H1 (cell line): ENCODE data around the gene PAK6. TPM values are rescaled to one million over a fixed set of nuclear protein-coding genes. Genes with fewer than 3 reads are reported as not detected.

Experiments used
- CHD7 ChIP-seq: fragments of 300-600 bp; sonication (generic); IDR thresholded peaks from 2 replicates; pipeline ENCODE4 v1.7.1; 2012; ENCODE audit warnings: low read length, moderate library complexity, mild to moderate bottlenecking, inconsistent platforms; ENCODE audit not compliant: insufficient replicate concordance
- MAFK ChIP-seq: IDR thresholded peaks from 2 replicates; pipeline ENCODE4 v1.6.1; 2012; ENCODE audit warnings: low read depth, mild to moderate bottlenecking, improper control_type of control experiment, low read length
- SIRT6 ChIP-seq: IDR thresholded peaks from one replicate; pipeline ENCODE4 v1.7.1; 2012; ENCODE audit warnings: low read length, inconsistent platforms
- polyA plus RNA-seq, 7 experiments: library from polyadenylated mRNA; depleted of rRNA in 3 of 7; stranded (reverse) in 5 of 7; unstranded in 2 of 7; fragments of >200 nt in 5 of 7; fragments of 200-250 nt in 2 of 7; gene quantifications; 1 replicate in 5 of 7; 2 replicates in 1 of 7; 4 replicates in 1 of 7; pipeline versions ENCODE4 v1.2.1 to v1.2.3, GENCODE V29; 2011 to 2013; ENCODE audit warnings: missing spikeins in 2 of 7, mixed read lengths in 2 of 7
- total RNA-seq: library from RNA; stranded (reverse); fragmentation: NEBNext Ultra II Directional; extraction: Animal tissue kit (Norgen Biotek cat#: 25700); gene quantifications from 2 replicates; pipeline ENCODE4 v1.2.1, GENCODE V29; 2021

PAK6 gene
- total and polyA plus RNA-seq, 2 of the 8 experiments (the other 6 are each of a cell fraction or from before 2014, with no cell fraction given): 6.9 to 9.4 TPM

DNA sequence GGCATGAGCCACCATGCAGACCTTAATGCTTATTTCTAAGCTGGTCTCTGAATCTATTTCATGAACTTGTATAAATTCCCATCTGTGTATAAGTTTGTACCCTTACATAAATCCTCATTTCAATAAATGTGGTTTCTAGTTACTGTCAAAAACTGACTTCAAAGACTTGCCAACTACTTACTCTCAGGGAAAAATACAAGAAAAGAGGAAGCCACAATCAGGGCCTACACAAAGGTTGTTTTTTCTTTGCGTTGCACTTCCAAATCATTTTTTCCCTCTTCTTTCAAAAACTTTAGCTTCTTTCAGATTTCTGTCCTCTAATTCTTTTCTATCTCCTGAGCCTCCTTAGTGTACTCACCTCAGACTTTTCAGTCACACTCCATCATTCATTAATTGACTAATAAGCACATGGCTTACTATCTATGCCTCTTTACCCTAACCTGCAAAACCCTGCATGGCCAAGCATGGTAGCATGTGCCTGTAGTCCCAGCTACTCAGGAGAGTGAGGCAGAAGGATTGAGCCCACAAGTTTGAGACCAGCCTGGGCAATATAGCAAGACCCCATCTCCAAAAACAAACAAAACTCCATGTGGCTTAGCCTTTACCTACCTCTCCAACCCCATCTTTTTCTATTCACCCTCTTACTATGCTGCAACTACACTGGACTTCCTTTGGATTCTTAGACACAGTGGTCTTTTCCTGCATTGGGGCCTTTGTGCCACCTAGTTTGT is 40.3 kb upstream of the PAK6 start (continued):
- no peak for TF ChIP-seq CHD7
- TF ChIP-seq MAFK: no peak
- no peak for TF ChIP-seq SIRT6
